Measurements from ENCODE around the gene IMP4. TPM values are rescaled to one million over a fixed set of nuclear protein-coding genes. Genes with fewer than 3 reads are reported as not detected.

Gene IMP4
- total RNA-seq, 3 donors from 2014 or later, result 52.7 to 70.4 (median 56.0) TPM

DNA sequence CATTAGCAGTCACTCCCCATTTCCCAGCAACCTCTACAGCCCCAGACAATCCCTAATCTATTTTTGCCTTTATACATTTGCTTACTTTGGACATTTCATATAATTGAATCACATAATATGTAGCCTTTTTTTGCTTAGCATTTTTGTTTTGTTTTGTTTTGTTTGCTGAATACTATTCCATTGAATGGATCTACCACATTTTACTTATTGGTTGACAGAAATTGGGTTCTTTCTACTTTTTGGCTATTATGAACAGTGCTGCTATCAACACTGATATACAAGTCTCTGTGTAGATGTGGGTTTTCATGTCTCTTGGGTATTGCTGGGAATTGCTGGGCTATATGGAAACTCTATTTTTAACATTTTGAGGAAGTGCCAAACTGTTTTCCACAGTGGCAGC is 20.8 kb downstream of the IMP4 start:
- no peaks in the 10 kb centered on the region for H3K4me1 ChIP-seq (ENCODE audit: low read depth)
- DNase-seq, result no peak
- no peaks in the 10 kb centered on the region for H3K9me3 ChIP-seq
- ATAC-seq, result no peak
- intact Hi-C loops (cut with DNase I, micrococcal nuclease), result no loop called here
- no peaks in the 10 kb centered on the region for H3K36me3 ChIP-seq (ENCODE audit: low read depth)
- TF ChIP-seq, protein P1, sequence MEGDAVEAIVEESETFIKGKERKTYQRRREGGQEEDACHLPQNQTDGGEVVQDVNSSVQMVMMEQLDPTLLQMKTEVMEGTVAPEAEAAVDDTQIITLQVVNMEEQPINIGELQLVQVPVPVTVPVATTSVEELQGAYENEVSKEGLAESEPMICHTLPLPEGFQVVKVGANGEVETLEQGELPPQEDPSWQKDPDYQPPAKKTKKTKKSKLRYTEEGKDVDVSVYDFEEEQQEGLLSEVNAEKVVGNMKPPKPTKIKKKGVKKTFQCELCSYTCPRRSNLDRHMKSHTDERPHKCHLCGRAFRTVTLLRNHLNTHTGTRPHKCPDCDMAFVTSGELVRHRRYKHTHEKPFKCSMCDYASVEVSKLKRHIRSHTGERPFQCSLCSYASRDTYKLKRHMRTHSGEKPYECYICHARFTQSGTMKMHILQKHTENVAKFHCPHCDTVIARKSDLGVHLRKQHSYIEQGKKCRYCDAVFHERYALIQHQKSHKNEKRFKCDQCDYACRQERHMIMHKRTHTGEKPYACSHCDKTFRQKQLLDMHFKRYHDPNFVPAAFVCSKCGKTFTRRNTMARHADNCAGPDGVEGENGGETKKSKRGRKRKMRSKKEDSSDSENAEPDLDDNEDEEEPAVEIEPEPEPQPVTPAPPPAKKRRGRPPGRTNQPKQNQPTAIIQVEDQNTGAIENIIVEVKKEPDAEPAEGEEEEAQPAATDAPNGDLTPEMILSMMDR (IDR thresholded peaks at IDR 0.05), result no peak
- no peak overlapping the region for H3K4me3 ChIP-seq

DNA sequence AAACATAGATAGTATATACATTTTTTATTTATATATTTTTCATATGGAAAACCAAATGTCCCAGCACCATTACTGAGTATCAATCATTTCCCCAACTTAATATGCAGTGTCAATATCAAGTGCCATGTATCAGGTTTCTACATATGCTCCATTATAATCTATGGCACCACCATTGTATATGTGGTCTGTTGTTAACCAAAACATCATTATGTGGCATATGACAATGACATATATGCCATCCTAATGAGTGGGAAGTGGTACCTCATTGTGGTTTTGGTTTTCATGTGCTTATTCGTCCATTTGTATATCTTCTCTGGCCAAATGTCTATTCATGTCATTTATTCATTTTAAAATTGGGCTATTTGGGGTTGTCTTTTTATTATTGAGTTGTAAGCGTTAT is 22.4 kb downstream of the IMP4 start:
- ATAC-seq, result no peak
- no peaks in the 10 kb centered on the region for H3K36me3 ChIP-seq (ENCODE audit: low read depth)
- TF ChIP-seq, protein P1 (IDR thresholded peaks at IDR 0.05), result no peak

DNA sequence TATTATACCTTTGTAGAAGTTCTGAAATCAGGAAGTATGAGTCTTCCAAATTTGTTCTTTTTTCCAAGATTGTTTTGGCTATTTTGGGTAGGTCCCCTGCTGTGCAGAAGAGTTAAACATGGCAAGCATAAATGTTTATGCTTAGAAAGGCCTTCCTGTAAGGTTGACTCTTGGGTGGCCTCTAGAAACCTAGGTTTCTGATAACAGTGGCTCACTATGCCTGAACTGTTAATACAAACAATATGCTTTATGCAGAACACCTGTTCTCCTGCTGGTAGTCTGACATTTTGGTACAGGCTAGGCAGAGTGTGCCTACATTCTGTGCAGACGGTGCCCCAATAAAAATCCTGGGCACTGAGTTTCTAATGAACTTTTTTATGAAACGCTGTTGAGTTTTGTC is 23.3 kb downstream of the IMP4 start:
- no peak for ATAC-seq
- Histone ChIP-seq H3K36me3 (ENCODE audit: low read depth) (no peaks in the 10 kb centered on the region), H3K4me3 (no peak overlapping the region), H3K4me1 (ENCODE audit: low read depth) (no peaks in the 10 kb centered on the region), H3K9me3 (no peaks in the 10 kb centered on the region)
- DNase-seq, result no peak
- intact Hi-C loops (cut with DNase I, micrococcal nuclease), result no loop called here
- TF ChIP-seq, protein P1 (IDR thresholded peaks at IDR 0.05), result no peak

More for the DNA sequence above, 22.4 kb downstream of the IMP4 start:
- H3K9me3 ChIP-seq, result no peaks in the 10 kb centered on the region
- no peak overlapping the region for H3K4me3 ChIP-seq
- intact Hi-C loops (cut with DNase I, micrococcal nuclease), result no loop called here
- DNase-seq, result no peak
- H3K4me1 ChIP-seq (ENCODE audit: low read depth), result no peaks in the 10 kb centered on the region

DNA sequence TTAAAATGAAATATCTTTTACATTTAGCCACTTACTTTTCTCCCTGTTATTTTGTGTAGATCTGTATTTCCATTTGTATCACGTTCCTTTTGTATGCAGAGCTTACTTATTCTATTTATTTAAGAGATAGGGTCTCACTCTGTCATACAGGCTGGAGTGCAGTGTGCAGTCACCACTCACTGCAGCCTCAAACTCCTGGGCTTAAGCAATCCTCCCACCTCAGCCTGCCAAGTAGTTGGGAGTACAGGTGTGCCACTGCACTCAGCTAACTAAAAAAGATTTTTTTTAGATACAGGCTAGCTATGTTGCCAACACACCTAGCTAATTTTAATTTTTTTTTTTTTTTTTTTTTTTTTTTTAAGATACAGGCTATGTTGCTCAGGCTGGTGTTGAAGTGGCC is 24.0 kb downstream of the IMP4 start:
- Histone ChIP-seq H3K4me3 (no peak overlapping the region), H3K9me3 (no peaks in the 10 kb centered on the region), H3K36me3 (ENCODE audit: low read depth) (no peaks in the 10 kb centered on the region), H3K4me1 (ENCODE audit: low read depth) (no peaks in the 10 kb centered on the region)
- ATAC-seq, result no peak
- intact Hi-C loops (cut with DNase I, micrococcal nuclease), result no loop called here
- TF ChIP-seq, protein P1 (IDR thresholded peaks at IDR 0.05), result no peak
- no peak for DNase-seq

DNA sequence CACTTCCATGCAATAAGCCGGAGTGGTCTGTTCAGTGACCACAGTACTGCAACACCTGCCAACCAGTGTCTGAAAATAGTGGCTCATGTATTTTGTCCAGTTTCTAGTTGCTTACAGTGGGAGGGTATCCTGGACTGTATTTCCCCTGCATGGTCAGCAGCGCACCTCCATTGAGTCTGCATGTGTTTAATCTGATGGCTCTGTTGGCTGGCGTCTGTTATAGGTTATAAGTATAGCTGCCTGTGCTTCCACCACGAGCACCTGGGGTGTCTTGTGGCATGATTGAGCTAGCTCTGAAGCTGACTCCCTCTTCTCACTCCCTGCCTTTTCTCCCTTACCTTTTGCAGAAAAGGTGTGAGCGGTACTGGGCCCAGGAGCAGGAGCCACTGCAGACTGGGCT is 26.1 kb downstream of the IMP4 start:
- H3K9me3 ChIP-seq, result no peaks in the 10 kb centered on the region
- ATAC-seq, result no peak
- TF ChIP-seq, protein P1 (IDR thresholded peaks at IDR 0.05), result no peak

DNA sequence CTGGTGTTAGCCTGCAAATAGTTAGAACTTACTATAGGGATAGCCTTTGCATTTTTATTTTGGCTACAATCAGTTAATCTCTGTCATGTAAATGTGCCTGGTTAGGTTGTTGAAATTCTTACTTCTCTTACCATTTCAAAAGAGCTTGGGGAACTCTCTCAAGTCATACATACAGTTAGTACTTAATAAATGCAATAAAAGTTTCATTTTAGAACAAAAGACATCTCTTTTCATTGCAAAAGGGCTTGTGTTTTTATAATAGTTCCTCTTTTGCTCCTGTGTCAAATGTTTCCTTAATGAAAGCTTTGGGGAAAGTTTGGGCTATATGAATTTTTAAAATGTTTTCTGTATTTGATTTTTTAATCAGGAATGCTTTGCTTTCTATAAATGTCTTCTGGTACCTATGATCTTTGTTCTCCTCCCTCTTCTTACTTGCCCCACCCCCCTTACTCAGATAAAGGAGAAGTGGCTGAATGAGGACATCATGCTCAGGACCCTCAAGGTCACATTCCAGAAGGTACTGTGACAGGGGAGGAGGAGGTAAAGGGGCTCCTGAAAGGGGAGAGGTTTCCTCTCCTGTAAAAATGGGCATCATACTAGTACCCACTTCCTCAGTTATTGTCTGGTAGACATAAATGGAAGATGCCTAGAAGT is 26.7 kb downstream of the IMP4 start:
- no peaks in the 10 kb centered on the region for H3K36me3 ChIP-seq (ENCODE audit: low read depth)
- TF ChIP-seq, protein P1 (IDR thresholded peaks at IDR 0.05), result no peak
- intact Hi-C loops (cut with DNase I, micrococcal nuclease), result no loop called here
- H3K4me1 ChIP-seq (ENCODE audit: low read depth), result no peaks in the 10 kb centered on the region
- DNase-seq (no peak), ATAC-seq (no peak)
- H3K4me3 ChIP-seq, result no peak overlapping the region
- H3K9me3 ChIP-seq, result no peaks in the 10 kb centered on the region

More for the DNA sequence above, 26.1 kb downstream of the IMP4 start:
- intact Hi-C loops (cut with DNase I, micrococcal nuclease), result no loop called here
- DNase-seq, result no peak
- Histone ChIP-seq H3K4me3 (no peak overlapping the region), H3K36me3 (ENCODE audit: low read depth) (no peaks in the 10 kb centered on the region), H3K4me1 (ENCODE audit: low read depth) (no peaks in the 10 kb centered on the region)

Measured in mucosa of descending colon (tissue), 3 donors.